Activated T-helper 2 cell treated with anti-CD3 and anti-CD28 coated beads, Interferon-gamma antibody, Interleukin-2, Interleukin-4, amounts not matched to agents 10 μg/mL and 5 μg/mL and 100 μg/mL, durations not matched to agents 14 hours and 24 hours and 36 hours (primary cell): Measurements from ENCODE around the gene CD63. TPM values are rescaled to one million over a fixed set of nuclear protein-coding genes. Genes with fewer than 3 reads are reported as not detected.

ENCODE experiments used
- DNase-seq: peaks from one replicate; pipeline ENCODE4 v3.0.0; 2021; ENCODE audit warnings: low spot score
- H3K27ac Mint-ChIP-seq: one replicate; pipeline ENCODE4 v1.8.0; 2021; ENCODE audit warnings: mixed read lengths
- H3K27me3 Mint-ChIP-seq: one replicate; pipeline ENCODE4 v1.8.0; 2021; ENCODE audit warnings: low read depth, mixed read lengths
- H3K36me3 Mint-ChIP-seq: one replicate; pipeline ENCODE4 v1.8.0; 2021; ENCODE audit warnings: low read depth, mixed read lengths
- H3K4me1 Mint-ChIP-seq: one replicate; pipeline ENCODE4 v1.8.0; 2021; ENCODE audit warnings: low read depth, mixed read lengths
- H3K4me3 Mint-ChIP-seq: one replicate; pipeline ENCODE4 v1.8.0; 2021; ENCODE audit warnings: low read depth, mild to moderate bottlenecking, moderate library complexity, mixed read lengths
- H3K9me3 Mint-ChIP-seq: one replicate; pipeline ENCODE4 v1.8.0; 2021; ENCODE audit warnings: mixed read lengths
- intact Hi-C: fragments of 100-400 bp; cut with micrococcal nuclease; formaldehyde crosslinking; loops from one replicate; pipeline ENCODE4 v1.15.1; 2023
- total RNA-seq: library from RNA; stranded (reverse); gene quantifications from 2 replicates; pipeline ENCODE4 v1.2.3, GENCODE V29; 2022

The CD63 gene
- total RNA-seq, 1 donor from 2014 or later = 236 TPM

DNA sequence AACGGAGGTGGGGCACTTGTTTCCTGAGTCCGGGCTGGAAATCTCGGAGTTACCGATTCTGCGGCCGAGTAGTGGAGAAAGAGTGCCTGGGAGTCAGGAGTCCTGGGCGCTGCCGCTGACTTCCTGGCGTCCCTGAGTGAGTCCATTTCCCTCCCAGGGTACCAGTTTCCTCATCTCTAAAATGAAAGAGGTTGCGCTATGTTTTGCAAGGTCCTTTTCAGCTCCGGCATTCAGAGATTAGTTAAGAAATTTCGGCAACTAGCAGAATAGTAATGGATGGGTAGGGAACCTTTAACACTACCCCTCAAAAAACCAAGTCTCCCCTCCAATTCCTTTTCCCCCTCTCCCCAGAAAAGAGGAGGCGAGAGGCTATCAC lies 12.2 kb downstream of the CD63 start:
- Mint-ChIP-seq H3K36me3 (no peaks in the 10 kb centered on the region), H3K27me3 (peaks cover 8% of the 10 kb centered on the region), H3K4me3 (peak overlapping the region; percentile 91), H3K9me3 (no peaks in the 10 kb centered on the region), H3K27ac (peak overlapping the region; percentile 88), H3K4me1 (peaks cover 24% of the 10 kb centered on the region)
- no peak for DNase-seq
- intact Hi-C loops = loop anchor here (1.0 to 2.0 kb wide), 2 partner anchors 13 to 70 kb away; partner anchors contain the start of gene CD63

DNA sequence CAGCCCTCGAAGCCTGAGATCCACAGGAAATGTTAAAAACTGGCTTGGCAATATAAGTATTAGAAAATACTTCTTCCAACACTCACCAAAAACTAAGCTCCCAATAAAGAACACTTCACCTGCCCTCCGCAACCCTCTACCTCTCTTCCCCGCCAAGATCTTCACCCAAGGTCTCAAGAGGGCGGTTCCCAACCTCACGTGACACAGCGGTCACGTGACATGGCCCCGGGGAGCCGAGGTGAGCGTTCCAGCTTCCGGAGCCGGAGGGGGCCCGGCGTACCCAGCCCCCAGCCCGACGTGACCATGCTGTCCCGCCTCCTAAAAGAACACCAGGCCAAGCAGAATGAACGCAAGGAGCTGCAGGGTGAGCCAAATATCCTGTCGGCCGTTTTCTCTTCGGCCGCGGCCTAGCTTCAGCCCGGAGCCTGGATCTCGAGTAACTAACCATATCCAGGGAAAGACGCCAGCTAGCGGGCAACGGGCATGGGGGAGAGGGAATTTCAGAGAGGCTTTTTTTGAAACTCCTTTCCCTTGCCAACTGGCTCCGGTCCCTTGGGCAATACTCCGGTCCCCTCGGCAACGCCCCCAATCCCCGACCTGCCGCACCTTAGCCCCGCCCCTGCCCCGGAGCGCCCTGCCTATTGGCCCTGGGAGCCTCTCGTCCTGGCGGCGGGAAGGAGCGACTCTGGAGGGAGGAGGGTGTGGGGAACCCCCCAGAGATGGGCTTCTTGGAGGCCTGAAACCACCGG lies 12.8 kb downstream of the CD63 start, which contains the start of gene BLOC1S1:
TSS of gene BLOC1S1 (plus strand) at position 214 of the 749 bp plus-strand sequence. CDS start at position 220, 6 bp downstream.
- peak within 1 kb of the TSS; percentile 91 for H3K4me3 Mint-ChIP-seq
- peak; percentile 89 for DNase-seq
- H3K27ac Mint-ChIP-seq = peak within 1 kb of the TSS; percentile 88
- H3K9me3 Mint-ChIP-seq = no peaks in the 10 kb centered on the region
- peaks cover 24% of the 10 kb centered on the region for H3K4me1 Mint-ChIP-seq
- no peaks in the 10 kb centered on the region for H3K36me3 Mint-ChIP-seq
- intact Hi-C loops = loop anchor here (1.0 to 2.0 kb wide), 2 partner anchors 13 to 69 kb away; partner anchors contain the start of gene CD63
- H3K27me3 Mint-ChIP-seq = peaks cover 8% of the 10 kb centered on the region

DNA sequence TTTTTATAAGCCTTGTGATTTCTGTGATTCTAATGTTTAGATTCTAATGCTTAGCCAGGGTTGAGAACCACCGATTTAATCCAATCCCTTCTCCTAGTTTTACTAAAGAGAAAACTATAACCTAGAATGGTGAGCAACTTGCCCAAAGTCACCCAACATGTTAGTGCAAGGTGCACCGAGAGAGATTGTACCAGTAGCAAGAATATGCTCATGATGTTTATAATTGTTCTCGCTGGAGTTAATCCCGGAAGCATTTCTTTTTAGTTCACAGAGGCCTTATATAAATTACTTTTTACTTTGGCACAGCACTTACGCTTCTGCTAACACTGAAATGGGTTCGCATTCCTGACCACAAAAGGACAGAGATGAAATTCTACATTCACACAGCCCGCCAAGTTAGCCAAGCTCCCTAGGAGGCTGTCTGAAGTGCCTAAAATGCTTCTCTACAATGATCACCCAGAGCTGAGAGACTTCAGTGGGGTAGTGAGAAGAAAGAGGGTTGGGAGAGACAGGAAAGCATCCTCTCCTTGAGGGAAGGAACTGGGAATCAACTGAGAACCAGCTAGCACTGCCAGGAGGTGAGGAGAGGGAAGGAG lies 13.5 kb downstream of the CD63 start:
- peaks cover 12% of the 10 kb centered on the region for H3K27me3 Mint-ChIP-seq
- DNase-seq = no peak
- no peaks in the 10 kb centered on the region for H3K36me3 Mint-ChIP-seq
- peaks cover 24% of the 10 kb centered on the region for H3K4me1 Mint-ChIP-seq
- peak overlapping the region; percentile 88 for H3K27ac Mint-ChIP-seq
- intact Hi-C loops = no loop called here
- H3K4me3 Mint-ChIP-seq = peak overlapping the region; percentile 91
- H3K9me3 Mint-ChIP-seq = no peaks in the 10 kb centered on the region

DNA sequence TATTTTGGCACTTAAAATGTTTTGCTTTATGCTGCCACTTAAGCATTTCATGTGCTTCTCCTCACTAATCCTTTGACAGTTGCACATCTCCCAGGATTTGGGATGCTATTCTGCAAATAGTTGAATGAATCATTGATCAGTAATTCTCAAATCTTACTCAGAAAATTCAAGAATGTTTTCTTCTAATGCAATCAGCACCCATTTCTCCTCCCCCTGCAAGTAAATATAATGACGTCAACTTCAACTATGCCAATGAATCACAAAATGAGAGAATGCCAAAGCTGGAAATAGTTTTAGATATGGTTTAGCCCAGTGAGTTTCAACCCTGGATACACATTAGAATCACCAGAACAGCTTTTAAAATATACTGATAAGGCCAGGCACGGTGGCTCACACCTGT lies 15.1 kb downstream of the CD63 start:
- Mint-ChIP-seq H3K36me3 (no peaks in the 10 kb centered on the region), H3K27me3 (peaks cover 24% of the 10 kb centered on the region), H3K4me1 (peaks cover 27% of the 10 kb centered on the region), H3K27ac (no peak overlapping the region), H3K4me3 (no peak overlapping the region), H3K9me3 (no peaks in the 10 kb centered on the region)
- intact Hi-C loops = no loop called here
- DNase-seq = no peak

DNA sequence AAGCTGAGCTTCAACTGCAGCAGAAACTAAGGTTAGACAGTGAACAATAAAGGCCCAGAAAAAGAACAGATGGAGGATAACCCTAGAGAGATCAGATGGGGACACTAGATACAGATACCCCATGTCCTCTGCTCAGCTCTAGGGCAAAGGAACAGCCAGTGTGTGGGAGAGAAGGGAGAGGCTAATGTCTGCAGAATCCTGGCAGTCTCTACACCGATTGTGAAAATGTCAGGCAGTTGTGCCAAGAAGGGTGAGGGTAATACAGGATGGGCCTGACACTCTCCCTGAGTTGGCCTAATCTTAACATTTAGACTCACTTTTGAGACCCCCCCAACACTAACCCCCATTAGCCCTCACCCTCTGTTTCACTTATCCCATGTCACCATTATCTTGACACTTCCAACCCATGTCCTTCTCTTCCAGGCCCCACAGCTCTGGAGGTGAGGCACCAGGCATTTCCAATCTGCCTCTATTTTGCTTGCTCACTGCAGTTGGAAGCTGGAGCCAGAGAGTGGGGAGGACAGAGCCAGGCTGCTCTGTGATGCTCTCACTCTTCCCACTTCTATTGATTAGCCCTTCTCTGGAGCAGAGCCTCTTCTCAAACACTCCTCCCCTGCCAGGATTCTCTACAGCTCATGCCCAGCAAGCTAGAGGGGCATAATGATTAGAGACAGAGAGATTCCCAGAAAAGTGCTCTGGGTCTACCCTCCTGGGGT lies 16.0 kb downstream of the CD63 start:
- Mint-ChIP-seq H3K9me3 (no peaks in the 10 kb centered on the region), H3K27ac (no peak overlapping the region), H3K27me3 (peaks cover 32% of the 10 kb centered on the region), H3K36me3 (no peaks in the 10 kb centered on the region), H3K4me1 (peaks cover 27% of the 10 kb centered on the region), H3K4me3 (no peak overlapping the region)
- no peak for DNase-seq
- intact Hi-C loops = no loop called here

DNA sequence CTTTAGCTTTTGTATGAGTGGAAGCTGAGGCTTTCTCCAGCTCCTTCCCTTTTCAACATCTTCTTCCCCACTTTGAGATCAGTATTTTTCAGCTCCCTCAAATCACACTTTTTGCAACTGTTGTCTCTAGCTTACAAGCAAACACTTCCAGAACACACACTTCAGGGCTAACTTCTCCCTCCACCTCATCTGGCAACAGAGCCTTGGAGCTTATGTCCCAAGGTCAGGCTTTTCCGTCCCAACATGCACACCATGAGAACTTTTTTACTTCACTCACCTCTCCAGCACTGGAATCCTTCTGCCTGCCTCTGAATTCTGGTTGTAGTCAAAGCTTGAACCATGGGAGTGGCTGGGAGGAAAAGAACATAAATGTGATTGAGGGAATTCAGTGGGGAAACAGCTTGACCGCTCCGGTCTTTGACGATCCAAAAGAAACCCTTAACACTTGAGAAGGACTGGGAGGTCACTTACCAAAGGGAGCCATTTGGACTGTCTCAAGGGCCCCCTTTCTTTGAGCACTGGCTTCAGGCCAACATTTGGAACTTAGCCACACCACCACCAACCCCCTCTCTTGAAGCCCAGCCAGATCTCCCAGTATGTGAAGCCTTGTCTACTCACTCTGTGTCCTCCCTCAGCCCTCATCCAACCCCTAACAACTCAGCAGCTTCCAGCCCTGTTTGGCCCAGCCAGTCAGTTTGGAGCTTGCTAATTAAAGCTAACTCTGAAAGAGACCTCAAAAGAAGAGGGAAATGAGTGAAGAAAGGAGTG lies 16.8 kb downstream of the CD63 start:
- peaks cover 36% of the 10 kb centered on the region for H3K27me3 Mint-ChIP-seq
- H3K36me3 Mint-ChIP-seq = no peaks in the 10 kb centered on the region
- H3K27ac Mint-ChIP-seq = no peak overlapping the region
- DNase-seq = no peak
- intact Hi-C loops = no loop called here
- peaks cover 22% of the 10 kb centered on the region for H3K4me1 Mint-ChIP-seq
- H3K4me3 Mint-ChIP-seq = no peak overlapping the region
- H3K9me3 Mint-ChIP-seq = no peaks in the 10 kb centered on the region

DNA sequence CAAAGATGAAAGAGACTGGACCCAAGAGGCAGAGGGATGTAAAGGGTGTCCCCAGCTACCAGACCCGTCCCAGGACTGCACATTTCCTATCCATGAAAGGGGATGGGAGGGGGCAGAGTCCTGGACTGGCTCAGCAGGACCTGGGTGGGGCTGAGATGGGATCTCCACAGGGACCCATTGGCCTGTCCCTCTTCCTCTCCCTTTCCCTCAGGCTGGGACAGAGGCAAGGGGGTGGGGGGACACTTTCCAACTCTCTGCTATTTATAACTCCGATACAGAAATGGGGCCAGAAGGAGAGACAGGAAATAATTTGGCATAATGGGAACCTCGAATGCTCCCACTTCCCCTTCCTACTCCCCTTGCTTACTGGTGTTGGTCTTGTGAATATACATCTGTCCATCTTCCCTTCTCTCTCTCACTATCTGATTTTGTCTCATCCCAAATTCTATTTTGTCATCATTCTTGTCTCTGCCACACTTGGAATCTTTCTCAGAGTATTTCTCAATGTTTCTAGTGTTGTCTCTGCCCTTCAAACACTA lies 20.0 kb downstream of the CD63 start:
- Mint-ChIP-seq H3K4me3 (peak overlapping the region; percentile 73), H3K4me1 (peaks cover 17% of the 10 kb centered on the region), H3K27ac (no peak overlapping the region), H3K36me3 (no peaks in the 10 kb centered on the region), H3K27me3 (peaks cover 53% of the 10 kb centered on the region), H3K9me3 (no peaks in the 10 kb centered on the region)
- no peak for DNase-seq
- intact Hi-C loops = no loop called here

DNA sequence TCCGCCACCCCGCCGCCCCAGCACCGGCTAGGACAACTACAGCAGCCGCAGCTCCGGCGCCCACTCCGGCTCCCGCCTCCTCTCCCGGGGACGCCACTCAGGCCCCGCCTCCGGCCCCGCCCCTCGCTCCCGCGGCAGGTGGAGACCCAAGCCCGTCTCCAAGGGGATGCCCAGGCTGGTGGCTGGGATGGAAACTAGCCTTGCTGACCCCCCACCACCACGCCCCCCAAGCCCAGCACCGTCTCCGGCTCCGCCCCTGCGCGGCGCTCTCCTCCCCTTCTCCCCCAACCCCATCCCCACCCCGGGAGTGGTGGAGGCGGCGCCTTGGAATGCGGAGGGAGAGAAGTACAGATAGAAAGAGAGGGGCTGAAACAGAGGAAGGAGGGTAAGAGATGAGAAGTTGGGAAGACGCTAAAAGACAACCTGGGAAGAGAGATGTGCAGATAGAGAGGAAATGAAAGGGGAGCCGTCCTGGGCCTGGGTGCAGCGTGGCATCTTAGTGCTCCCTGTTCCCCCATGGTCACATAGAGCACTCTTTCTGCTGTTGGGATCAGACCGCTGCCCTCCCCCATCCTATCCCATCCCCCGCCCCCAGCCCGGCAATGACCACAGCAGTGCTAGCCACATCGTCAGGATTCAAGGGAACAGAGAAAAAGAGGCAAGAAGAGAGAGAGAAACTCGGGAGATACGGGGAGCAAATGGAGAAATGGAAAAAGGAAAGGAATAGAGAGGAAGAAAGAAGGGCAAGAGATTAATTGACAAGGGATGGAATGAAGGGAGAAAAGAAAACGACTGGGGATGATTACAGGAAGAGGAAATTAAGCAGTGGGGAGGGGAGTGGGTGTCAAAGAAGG lies 20.7 kb downstream of the CD63 start, which contains the start of gene ITGA7:
TSS of gene ITGA7 (minus strand) at position 64 of the 854 bp plus-strand sequence. CDS start 222 bp downstream, outside the sequence.
- Mint-ChIP-seq H3K36me3 (no peaks in the 10 kb centered on the region), H3K27ac (no peak within 1 kb of the TSS), H3K4me3 (peak within 1 kb of the TSS; percentile 73), H3K4me1 (peaks cover 17% of the 10 kb centered on the region), H3K9me3 (no peaks in the 10 kb centered on the region), H3K27me3 (peaks cover 53% of the 10 kb centered on the region)
- peak; percentile 39 for DNase-seq
- intact Hi-C loops = no loop called here

DNA sequence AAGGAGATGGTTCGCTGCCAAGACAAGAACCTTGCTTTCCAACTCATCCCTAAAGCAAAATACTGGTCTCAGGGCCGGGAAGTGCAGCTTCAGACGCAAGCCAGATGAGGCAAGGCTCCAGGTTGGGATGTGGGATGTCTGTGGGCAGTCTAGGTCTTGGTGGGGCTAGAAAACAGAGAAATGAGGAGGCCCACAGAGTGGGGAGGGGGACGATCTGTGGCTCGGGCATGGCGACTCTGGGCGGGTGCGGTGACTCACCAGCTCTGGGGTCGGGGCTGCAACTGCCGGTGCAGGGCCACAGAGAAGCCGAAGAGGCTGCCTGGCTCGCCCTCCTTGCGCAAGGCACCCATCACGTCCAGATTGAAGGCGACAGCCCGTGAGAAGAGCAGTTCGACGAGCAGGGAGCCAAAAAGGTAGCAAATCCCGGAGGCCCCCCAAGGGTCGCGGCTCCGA lies 21.6 kb downstream of the CD63 start:
- Mint-ChIP-seq H3K27me3 (peaks cover 50% of the 10 kb centered on the region), H3K36me3 (no peaks in the 10 kb centered on the region), H3K27ac (no peak overlapping the region), H3K4me3 (peak overlapping the region; percentile 57), H3K9me3 (no peaks in the 10 kb centered on the region), H3K4me1 (peaks cover 17% of the 10 kb centered on the region)
- DNase-seq = no peak
- intact Hi-C loops = no loop called here

DNA sequence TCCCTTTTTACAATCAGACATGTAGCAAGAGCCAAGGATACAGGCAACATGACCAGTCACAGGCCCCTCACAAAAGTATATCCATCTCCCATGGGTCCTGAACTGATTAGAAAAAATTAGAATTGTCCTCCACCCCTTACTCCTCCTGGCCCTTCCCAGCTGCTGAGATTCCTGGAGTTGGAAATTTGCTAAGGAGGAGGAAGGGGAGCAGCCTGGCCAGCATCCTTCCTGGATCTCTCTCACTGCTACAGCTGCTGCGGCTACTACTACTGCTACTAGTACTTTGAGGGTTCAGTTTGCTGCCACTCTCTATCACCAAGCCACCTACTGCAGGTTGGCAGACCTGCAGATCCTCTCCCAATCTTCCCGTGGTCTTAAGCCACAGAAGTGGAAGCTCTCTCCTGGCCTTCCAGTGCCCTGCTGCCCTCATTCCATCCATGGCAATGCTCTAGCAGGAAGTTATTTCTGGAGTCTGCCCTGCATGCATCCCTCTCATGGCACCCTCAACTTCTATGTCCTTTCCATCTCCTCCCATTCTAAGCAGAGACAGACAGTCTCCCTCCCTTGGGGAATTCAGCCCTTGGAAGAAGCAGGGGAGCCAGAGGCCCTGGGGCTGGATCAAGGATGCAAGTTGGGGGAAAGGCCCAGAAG lies 22.1 kb downstream of the CD63 start:
- Mint-ChIP-seq H3K4me1 (peaks cover 17% of the 10 kb centered on the region), H3K27ac (no peak overlapping the region), H3K9me3 (no peaks in the 10 kb centered on the region), H3K4me3 (peak overlapping the region; percentile 57), H3K36me3 (no peaks in the 10 kb centered on the region), H3K27me3 (peaks cover 45% of the 10 kb centered on the region)
- intact Hi-C loops = no loop called here
- DNase-seq = no peak

DNA sequence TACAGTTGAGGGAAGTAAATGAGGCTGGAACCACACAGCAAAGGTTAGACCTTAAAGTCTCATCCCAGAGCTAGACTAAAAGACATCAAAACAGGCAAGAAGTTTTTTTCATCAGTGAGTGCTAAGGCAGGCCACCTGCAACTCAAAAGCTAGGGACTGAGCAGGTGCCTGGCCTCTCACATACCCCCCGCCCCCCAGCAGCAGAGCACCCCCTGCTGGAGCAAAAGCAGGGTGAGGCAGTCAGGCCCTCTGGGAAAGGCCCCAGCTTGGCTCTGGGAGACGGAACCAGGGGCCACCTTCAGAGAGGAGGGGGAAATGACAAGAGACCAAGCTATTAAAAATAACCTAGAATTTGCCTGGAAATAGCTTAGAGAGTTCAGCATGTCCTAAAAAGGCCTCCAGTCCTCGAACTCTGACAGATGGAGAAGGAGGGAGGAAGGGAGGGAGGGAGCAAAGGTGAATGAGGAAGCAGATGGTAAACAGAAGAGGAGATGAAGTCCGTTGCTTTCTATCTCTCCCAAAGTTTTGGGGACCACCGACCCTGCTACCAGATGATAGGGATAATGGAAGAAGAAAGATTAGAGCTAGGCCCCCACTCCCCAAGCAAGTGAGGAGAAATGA lies 22.9 kb downstream of the CD63 start:
- H3K4me3 Mint-ChIP-seq = no peak overlapping the region
- peaks cover 17% of the 10 kb centered on the region for H3K4me1 Mint-ChIP-seq
- H3K36me3 Mint-ChIP-seq = no peaks in the 10 kb centered on the region
- intact Hi-C loops = no loop called here
- H3K27me3 Mint-ChIP-seq = peaks cover 45% of the 10 kb centered on the region
- no peak for DNase-seq
- no peak overlapping the region for H3K27ac Mint-ChIP-seq
- H3K9me3 Mint-ChIP-seq = no peaks in the 10 kb centered on the region
